Prostate gland (tissue), 2 donors: Measurements from ENCODE around the gene DYNC1I1. TPM values are rescaled to one million over a fixed set of nuclear protein-coding genes. Genes with fewer than 3 reads are reported as not detected.

Experiments
- DNase-seq: peaks from one replicate; pipeline ENCODE4 v3.0.0-alpha.2; 2019; ENCODE audit warnings: low spot score
- H3K27ac ChIP-seq, 2 donors: fragments of 200-600 bp; sonication (generic); 2 replicates each; pipeline ENCODE4 v1.5.1; 2017 to 2019
- H3K27me3 ChIP-seq: fragments of 200-600 bp; sonication (generic); replicated peaks from 2 replicates; pipeline ENCODE4 v1.5.1; 2019; ENCODE audit not compliant: insufficient read depth
- H3K36me3 ChIP-seq, 2 donors: fragments of 200-600 bp; sonication (generic); 1 replicate in 1 of 2; 2 replicates in 1 of 2; pipeline versions ENCODE4 v1.5.1 to v1.8.1; 2017 to 2019
- H3K4me1 ChIP-seq: fragments of 200-600 bp; sonication (generic); replicated peaks from 2 replicates; pipeline ENCODE4 v1.5.1; 2019
- H3K4me3 ChIP-seq, 2 donors: fragments of 200-600 bp; sonication (generic); 2 replicates each; pipeline ENCODE4 v1.5.1; 2017 to 2019
- H3K9me3 ChIP-seq: fragments of 200-600 bp; sonication (generic); 2 replicates; pipeline ENCODE4 v1.5.1; 2017
- CTCF ChIP-seq, 4 experiments: fragments of 200-600 bp in 2 of 4; fragments of 450-650 bp in 2 of 4; sonication (generic) in 2 of 4; IDR thresholded peaks; 1 replicate in 3 of 4; 2 replicates in 1 of 4; pipeline ENCODE4 v1.5.1; 2016 to 2019; ENCODE audit warnings: antibody characterized with exemption in 4 of 4, mild to moderate bottlenecking in 2 of 4, moderate library complexity in 2 of 4
- POLR2A ChIP-seq: fragments of 450-650 bp; IDR thresholded peaks from one replicate; pipeline ENCODE4 v1.6.1; 2016; ENCODE audit warnings: antibody characterized with exemption, mild to moderate bottlenecking
- POLR2AphosphoS5 ChIP-seq: sonication (generic); formaldehyde crosslinking; IDR thresholded peaks from one replicate; pipeline ENCODE4 v1.6.1; 2017; ENCODE audit warnings: antibody characterized with exemption
- WGBS: methylation state at CpG from one replicate; pipeline ENCODE4 v1.1.5; 2018; 5-methylcytosine and 5-hydroxymethylcytosine counted together
- intact Hi-C: fragments of 100-400 bp; cut with DNase I; formaldehyde crosslinking; loops from one replicate; pipeline ENCODE4 v1.14.2; 2022
- total RNA-seq, 2 donors: library from RNA; depleted of rRNA; stranded (reverse); fragments of >200 nt; gene quantifications; one replicate each; pipeline ENCODE4 v1.1.0, GENCODE V29; 2016

DYNC1I1 gene
- total RNA-seq, 2 donors from 2014 or later = 4.4 to 5.1 TPM

- Histone ChIP-seq H3K36me3 (no peaks in the 10 kb centered on the region), H3K27me3 (no peaks in the 10 kb centered on the region), H3K9me3 (no peaks in the 10 kb centered on the region), H3K27ac (no peak overlapping the region), H3K4me3 (no peak overlapping the region), H3K4me1 (no peaks in the 10 kb centered on the region)
- WGBS = 23% methylated on average over 4 of the region's 4 CpGs
- TF ChIP-seq POLR2AphosphoS5 = no peak
- no peak for TF ChIP-seq POLR2A
- no peak for TF ChIP-seq CTCF (IDR thresholded peaks at IDR 0.05)
- no peak for DNase-seq
- intact Hi-C loops = no loop called here
Observed at GRCh38 chr7:95798401-95798930, 26.1 kb downstream of the DYNC1I1 start.

- Histone ChIP-seq H3K27ac (no peak overlapping the region), H3K4me1 (no peaks in the 10 kb centered on the region), H3K36me3 (no peaks in the 10 kb centered on the region), H3K4me3 (no peak overlapping the region), H3K27me3 (no peaks in the 10 kb centered on the region), H3K9me3 (no peaks in the 10 kb centered on the region)
- WGBS = 62% methylated on average over 3 of the region's 3 CpGs
- intact Hi-C loops = no loop called here
- DNase-seq = no peak
- TF ChIP-seq CTCF (IDR thresholded peaks at IDR 0.05) (no peak), POLR2AphosphoS5 (no peak), POLR2A (no peak)
Observed at GRCh38 chr7:95800787-95801186, 28.4 kb downstream of the DYNC1I1 start.

- Histone ChIP-seq H3K27me3 (no peaks in the 10 kb centered on the region), H3K4me1 (no peaks in the 10 kb centered on the region), H3K27ac (no peak overlapping the region), H3K36me3 (no peaks in the 10 kb centered on the region), H3K4me3 (no peak overlapping the region), H3K9me3 (no peaks in the 10 kb centered on the region)
- intact Hi-C loops = no loop called here
- no peak for DNase-seq
- TF ChIP-seq POLR2AphosphoS5 (no peak), CTCF (IDR thresholded peaks at IDR 0.05) (no peak), POLR2A (no peak)
- WGBS = 99% methylated on average over 3 of the region's 3 CpGs
Observed at GRCh38 chr7:95802270-95802669, 29.9 kb downstream of the DYNC1I1 start.

GRCh38 chr7:95804052-95804451, 31.7 kb downstream of the DYNC1I1 start:
- no peaks in the 10 kb centered on the region for H3K36me3 ChIP-seq
- H3K9me3 ChIP-seq = no peaks in the 10 kb centered on the region
- no peak for DNase-seq
- TF ChIP-seq POLR2A (no peak), POLR2AphosphoS5 (no peak), CTCF (IDR thresholded peaks at IDR 0.05) (no peak)
- intact Hi-C loops = no loop called here
- H3K4me3 ChIP-seq = no peak overlapping the region
- H3K27me3 ChIP-seq = no peaks in the 10 kb centered on the region
- no peaks in the 10 kb centered on the region for H3K4me1 ChIP-seq
- H3K27ac ChIP-seq = no peak overlapping the region
- WGBS = 71% methylated on average over 4 of the region's 4 CpGs

- Histone ChIP-seq H3K4me1 (no peaks in the 10 kb centered on the region), H3K27me3 (no peaks in the 10 kb centered on the region), H3K36me3 (no peaks in the 10 kb centered on the region), H3K27ac (no peak overlapping the region), H3K9me3 (no peaks in the 10 kb centered on the region), H3K4me3 (no peak overlapping the region)
- intact Hi-C loops = no loop called here
- DNase-seq = no peak
- TF ChIP-seq POLR2AphosphoS5 = no peak
- no peak for TF ChIP-seq POLR2A
- no peak for TF ChIP-seq CTCF (IDR thresholded peaks at IDR 0.05)
- 96% methylated on average over 1 of the region's 1 CpG for WGBS
Observed at GRCh38 chr7:95805909-95806308, 33.6 kb downstream of the DYNC1I1 start.
